T-helper 9 cell (primary cell): ENCODE measurements around the gene AKT1.

Source experiments
- DNase-seq: peaks from one replicate; pipeline ENCODE4 v3.0.0-alpha.2; 2020

The AKT1 gene

GRCh38 chr14:104771374-104771773, 24.2 kb downstream of the AKT1 start:
- no peak for DNase-seq

- DNase-seq, result no peak
Measured at GRCh38 chr14:104770851-104771272, 24.7 kb downstream of the AKT1 start.

- DNase-seq, result no peak
Measured at GRCh38 chr14:104770072-104770579, 25.4 kb downstream of the AKT1 start.

- DNase-seq, result no peak
Measured at GRCh38 chr14:104769324-104770071, 26.1 kb downstream of the AKT1 start.

- DNase-seq, result peak; percentile 95
Measured at GRCh38 chr14:104768437-104769323, 26.9 kb downstream of the AKT1 start.

GRCh38 chr14:104767634-104767918, 28.0 kb downstream of the AKT1 start:
- DNase-seq, result no peak

- no peak for DNase-seq
Measured at GRCh38 chr14:104766863-104767633, 28.5 kb downstream of the AKT1 start.

GRCh38 chr14:104766256-104766862, 29.2 kb downstream of the AKT1 start:
- no peak for DNase-seq

- no peak for DNase-seq
Measured at GRCh38 chr14:104765517-104765916, 30.0 kb downstream of the AKT1 start.

- no peak for DNase-seq
Measured at GRCh38 chr14:104758981-104759969, 36.3 kb downstream of the AKT1 start.

GRCh38 chr14:104757681-104758392, 37.7 kb downstream of the AKT1 start:
- no peak for DNase-seq

- DNase-seq, result no peak
Measured at GRCh38 chr14:104757238-104757585, 38.3 kb downstream of the AKT1 start.

- no peak for DNase-seq
Measured at GRCh38 chr14:104756477-104757237, 38.9 kb downstream of the AKT1 start.

- no peak for DNase-seq
Measured at GRCh38 chr14:104755621-104756020, 39.9 kb downstream of the AKT1 start.

GRCh38 chr14:104754213-104754851, 41.2 kb downstream of the AKT1 start:
- no peak for DNase-seq

- DNase-seq, result no peak
Measured at GRCh38 chr14:104753528-104754212, 41.9 kb downstream of the AKT1 start.

- DNase-seq, result peak; percentile 99
Measured at GRCh38 chr14:104752735-104753527, 42.6 kb downstream of the AKT1 start, which contains the start of gene SIVA1. SIVA1 (plus strand) TSS chr14:104753147; CDS start chr14:104753202, 55 bp downstream.

GRCh38 chr14:104752423-104752734, 43.2 kb downstream of the AKT1 start:
- no peak for DNase-seq
